HepG2 (cell line): ENCODE measurements around the gene ENPP1. TPM values are rescaled to one million over a fixed set of nuclear protein-coding genes. Genes with fewer than 3 reads are reported as not detected.

Experiments used
- ATAC-seq: fragments of 200-7000 bp; cut with Tn5 transposase; 3 replicates; pipeline ENCODE4 v1.9.1; 2020; ENCODE audit warnings: mild to moderate bottlenecking, moderate library complexity
- BruUV-seq: library from RNA; stranded (reverse); fragments of 400-500 nt; replicated peaks from 2 replicates; lab custom pipeline; 2021; lab: Mats Ljungman, UMichigan
- CTCF ChIA-PET: fragments of 300-600 bp; formaldehyde crosslinking; extraction: SDS; loops from one replicate; lab custom pipeline; 2021; ENCODE audit warnings: low total read pairs, inconsistent platforms, low intra/inter-chr PET ratio; lab: Yijun Ruan, JAX
- POLR2A ChIA-PET: fragments of 350-600 bp; sonication (Branson Sonifier 250); formaldehyde crosslinking; loops from one replicate; lab custom pipeline; 2020; ENCODE audit warnings: antibody characterized with exemption, inconsistent platforms; lab: Yijun Ruan, JAX
- DNase-seq: peaks from one replicate; pipeline ENCODE4 v3.0.0-alpha.2; 2015; ENCODE audit warnings: low spot score
- FAIRE-seq: peaks from 3 replicates; lab custom pipeline; 2011; peaks lifted over from hg19 to GRCh38; lab: Jason Lieb, UNC
- H2AFZ ChIP-seq: one replicate; pipeline ENCODE4 v1.6.1; 2011; ENCODE audit warnings: low read length, inconsistent platforms
- H3K27ac ChIP-seq: fragments of 300-600 bp; 3 replicates; pipeline ENCODE4 v1.8.0; 2011; ENCODE audit warnings: mixed run types, mild to moderate bottlenecking, mixed read lengths, low read length, inconsistent platforms; ENCODE audit not compliant: insufficient read depth; ENCODE audit errors: extremely low read length
- H3K27me3 ChIP-seq, 2 experiments: fragments of 200-600 bp in 1 of 2; 2 replicates in 1 of 2; 3 replicates in 1 of 2; pipeline versions ENCODE4 v1.6.0 to v1.8.0; 2011; ENCODE audit warnings: low read length in 2 of 2, mild to moderate bottlenecking in 2 of 2, moderate library complexity in 2 of 2, inconsistent platforms in 1 of 2; ENCODE audit not compliant: insufficient read depth in 2 of 2, control insufficient read depth in 1 of 2
- H3K36me3 ChIP-seq, 2 experiments: fragments of 200-600 bp in 1 of 2; replicated peaks in 1 of 2; 2 replicates in 1 of 2; 3 replicates in 1 of 2; pipeline versions ENCODE4 v1.5.1 to v1.8.0; 2011; ENCODE audit warnings: low read length in 2 of 2, inconsistent platforms in 1 of 2; ENCODE audit not compliant: insufficient read depth in 2 of 2, control insufficient read depth in 1 of 2
- H3K4me1 ChIP-seq: 2 replicates; pipeline ENCODE4 v1.5.1; 2012; ENCODE audit warnings: low read length, inconsistent platforms; ENCODE audit not compliant: insufficient read depth
- H3K4me2 ChIP-seq: 2 replicates; pipeline ENCODE4 v1.6.0; 2011; ENCODE audit warnings: low read depth, low read length, inconsistent platforms
- H3K4me3 ChIP-seq, 3 experiments: fragments of 200-600 bp in 1 of 3; sonication (generic), shearing (Covaris generic) in 1 of 3; replicated peaks in 1 of 3; 2 replicates each; pipeline ENCODE4 v1.5.1; 2011 to 2016; ENCODE audit warnings: low read length in 3 of 3, inconsistent platforms in 2 of 3, low read depth in 2 of 3, mild to moderate bottlenecking in 2 of 3, control low read depth in 1 of 3, mixed read lengths in 1 of 3; ENCODE audit not compliant: insufficient read depth in 1 of 3
- H3K79me2 ChIP-seq: one replicate; pipeline ENCODE4 v1.6.1; 2011; ENCODE audit warnings: low read length, inconsistent platforms; ENCODE audit not compliant: insufficient read depth
- H3K9ac ChIP-seq: 2 replicates; pipeline ENCODE4 v1.6.0; 2011; ENCODE audit warnings: mild to moderate bottlenecking, low read depth, low read length, inconsistent platforms; ENCODE audit not compliant: insufficient read depth
- H3K9me3 ChIP-seq: 2 replicates; pipeline ENCODE4 v1.5.1; 2012; ENCODE audit warnings: mild to moderate bottlenecking, low read length
- H4K20me1 ChIP-seq: 2 replicates; pipeline ENCODE4 v1.6.0; 2011; ENCODE audit warnings: inconsistent platforms, mild to moderate bottlenecking, low read length, moderate library complexity; ENCODE audit not compliant: insufficient read depth
- AHR ChIP-seq: IDR thresholded peaks from 2 replicates; pipeline ENCODE4 v1.6.1; 2018; ENCODE audit warnings: missing genetic modification reagents, missing compliant biosample characterization
- RBFOX2 ChIP-seq: fragments of 200-400 bp; formaldehyde crosslinking; IDR thresholded peaks from 2 replicates; pipeline ENCODE4 v1.6.1; 2017; ENCODE audit warnings: low read depth, mild to moderate bottlenecking, low read length
- ZBTB3 ChIP-seq: sonication (generic); formaldehyde crosslinking; IDR thresholded peaks from 2 replicates; pipeline ENCODE4 v1.4.0; 2020; ENCODE audit warnings: low read depth, mild to moderate bottlenecking, moderate library complexity, missing genetic modification reagents, borderline replicate concordance
- ZFP36L1 ChIP-seq: sonication (generic); formaldehyde crosslinking; IDR thresholded peaks from 2 replicates; pipeline ENCODE4 v1.8.0; 2022; ENCODE audit warnings: mild to moderate bottlenecking, missing genetic modification reagents, moderate library complexity
- ZNF280B ChIP-seq: sonication (generic); formaldehyde crosslinking; IDR thresholded peaks from 2 replicates; pipeline ENCODE4 v1.5.0; 2020; ENCODE audit warnings: missing genetic modification reagents, mild to moderate bottlenecking, borderline replicate concordance
- ZNF317 ChIP-seq: sonication (generic); formaldehyde crosslinking; IDR thresholded peaks from 2 replicates; pipeline ENCODE4 v1.5.0; 2020; ENCODE audit warnings: mild to moderate bottlenecking, missing genetic modification reagents
- WGBS: methylation state at CpG from one replicate; pipeline ENCODE4 v1.1.6; 2017; ENCODE audit warnings: low lambda C conversion rate; 5-methylcytosine and 5-hydroxymethylcytosine counted together
- in situ Hi-C: cut with HindIII; loops from 2 replicates; pipeline ENCODE4 v1.10.0; 2017; ENCODE audit warnings: low pct_unique_long_range_greater_than_20kb; ENCODE audit not compliant: extremely low pct_ligation_motif_present
- intact Hi-C: fragments of 100-400 bp; cut with micrococcal nuclease; formaldehyde crosslinking; loops from one replicate; pipeline ENCODE4 v1.10.0; 2022; ENCODE audit not compliant: unreplicated experiment
- polyA plus RNA-seq, 8 experiments: library from polyadenylated mRNA; depleted of rRNA in 3 of 8; stranded (reverse) in 7 of 8; unstranded in 1 of 8; fragments of >200 nt; fragmentation: Illumina TruSeq in 4 of 8; extraction: Trizol in 4 of 8; gene quantifications; 2 replicates each; pipeline versions ENCODE4 v1.2.1 to v1.2.3, GENCODE V29; 2011 to 2016; ENCODE audit warnings: low read depth in 4 of 8, missing spikeins in 1 of 8, mixed read lengths in 1 of 8; ENCODE audit not compliant: insufficient read depth in 1 of 8
- total RNA-seq, 5 experiments: library from RNA; depleted of rRNA; stranded (reverse); fragments of >200 nt; fragmentation: Illumina TruSeq; extraction: Trizol; gene quantifications; 2 replicates each; pipeline ENCODE4 v1.2.3, GENCODE V29; 2016; ENCODE audit warnings: low read depth in 1 of 5

The ENPP1 gene
- total and polyA plus RNA-seq, 2 of the 13 experiments (the other 11 are each of a cell fraction or from before 2014, with no cell fraction given), result 56.5 to 160 TPM

DNA sequence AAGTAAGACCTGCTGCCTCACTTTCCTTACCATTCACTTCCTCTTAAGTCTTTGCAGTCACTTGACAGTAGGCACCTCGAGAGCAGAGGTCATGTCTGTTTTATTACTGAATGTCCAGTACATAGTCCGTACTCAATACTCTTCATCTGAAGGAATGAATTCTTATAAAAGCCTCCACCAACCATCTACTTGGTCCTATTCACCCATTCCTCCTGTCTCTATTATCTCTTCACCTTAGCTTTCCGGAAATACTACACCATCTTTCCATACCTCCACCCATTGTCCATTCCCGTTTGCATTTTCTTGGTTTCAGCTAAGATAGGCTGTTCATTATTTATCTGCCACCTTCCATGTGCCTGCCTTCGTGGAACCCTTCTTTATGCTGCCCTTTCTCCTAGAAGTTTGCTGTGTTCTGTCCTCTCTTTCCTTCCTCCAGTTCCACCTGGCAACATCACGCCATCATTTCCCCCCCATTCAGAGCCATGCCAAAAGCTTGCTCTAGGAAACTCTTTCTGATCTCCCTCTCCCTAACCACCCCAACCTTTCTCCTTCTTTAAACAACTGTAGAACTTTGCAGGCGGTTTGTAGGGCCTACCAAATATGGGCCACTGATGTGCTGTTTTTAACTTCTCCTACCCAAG lies 38.3 kb downstream of the ENPP1 start (continued):
- 0 out of 2 replicates have a peak, but pooled peaks have one; percentile 11 for TF ChIP-seq ZFP36L1 (CRISPR knock-in tag)

- POLR2A ChIA-PET, result interaction anchor here (1.0 to 1.4 kb wide), 4 partner anchors 8 to 49 kb away, joined by 4 to 5 read pairs (median 5); no protein-coding TSS in a partner anchor
- WGBS, result 32% methylated on average over 2 of the region's 2 CpGs
- no peak overlapping the region for H3K27ac ChIP-seq
These were observed 39.1 kb downstream of the ENPP1 start for GRCh38 chr6:131846905-131847304.

More at GRCh38 chr6:131846905-131847304, 39.1 kb downstream of the ENPP1 start:
- BruUV-seq, result no TSS peak
- H2AFZ ChIP-seq, result no peak overlapping the region
- no peaks in the 10 kb centered on the region for H3K9me3 ChIP-seq
- FAIRE-seq, result no peak
- H3K4me1 ChIP-seq, result peaks cover 76% of the 10 kb centered on the region
- H3K4me3 ChIP-seq, result peak overlapping the region; percentile 65 to 80 (median 74)
- CTCF ChIA-PET, result no interaction called here
- no peak for DNase-seq
- ATAC-seq, result no peak
- peak overlapping the region; percentile 76 for H3K9ac ChIP-seq
- peak overlapping the region; percentile 97 for H3K4me2 ChIP-seq
- in situ Hi-C loops, result no loop called here
- peaks cover 14 to 31% of the 10 kb centered on the region in 2 experiments for H3K36me3 ChIP-seq
- H3K27me3 ChIP-seq, result no peaks in the 10 kb centered on the region; a peak in 1 of 5 replicates
- TF ChIP-seq ZNF280B (no peak), AHR (CRISPR knock-in tag) (no peak), ZNF317 (CRISPR knock-in tag) (peak; percentile 93), ZBTB3 (CRISPR knock-in tag) (no peak), RBFOX2 (peak; percentile 7; the same call in 1 of the 2 replicates)
- TF ChIP-seq, all 625 proteins: peak for 2
- intact Hi-C loops, result loop anchor here (5.0 kb wide), 1 partner anchor 150 kb away; no protein-coding TSS in a partner anchor
- H4K20me1 ChIP-seq, result peaks cover 32% of the 10 kb centered on the region; the same call in 1 of the 2 replicates
- peaks cover 77% of the 10 kb centered on the region for H3K79me2 ChIP-seq
